Measurements from ENCODE around the gene SLC30A9.

The SLC30A9 gene

GRCh38 chr4:41998019-41998418, 7.7 kb downstream of the SLC30A9 start:
- DNase-seq (ENCODE audit: low read depth), result no peak
- no peak for TF ChIP-seq CTCF (IDR thresholded peaks at IDR 0.05; ENCODE audit: control insufficient read depth, extremely low read depth, insufficient read depth)
- H3K4me3 ChIP-seq (ENCODE audit: low read depth, low read length), result no peak overlapping the region

- no peak for DNase-seq (ENCODE audit: low read depth)
- H3K4me3 ChIP-seq (ENCODE audit: low read depth, low read length), result no peak overlapping the region
- TF ChIP-seq CTCF (IDR thresholded peaks at IDR 0.05; ENCODE audit: control insufficient read depth, extremely low read depth, insufficient read depth), result no peak
Measured at GRCh38 chr4:41999321-41999720, 9.0 kb downstream of the SLC30A9 start.

GRCh38 chr4:42008011-42008786, 17.9 kb downstream of the SLC30A9 start:
- no peak overlapping the region for H3K4me3 ChIP-seq (ENCODE audit: low read depth, low read length)
- no peak for TF ChIP-seq CTCF (IDR thresholded peaks at IDR 0.05; ENCODE audit: control insufficient read depth, extremely low read depth, insufficient read depth)
- no peak for DNase-seq (ENCODE audit: low read depth)

- DNase-seq (ENCODE audit: low read depth), result no peak
- no peak overlapping the region for H3K4me3 ChIP-seq (ENCODE audit: low read depth, low read length)
- TF ChIP-seq CTCF (IDR thresholded peaks at IDR 0.05; ENCODE audit: control insufficient read depth, extremely low read depth, insufficient read depth), result no peak
Measured at GRCh38 chr4:42015438-42015837, 25.1 kb downstream of the SLC30A9 start.

- H3K4me3 ChIP-seq (ENCODE audit: low read depth, low read length), result no peak overlapping the region
- TF ChIP-seq CTCF (IDR thresholded peaks at IDR 0.05; ENCODE audit: control insufficient read depth, extremely low read depth, insufficient read depth), result no peak
- no peak for DNase-seq (ENCODE audit: low read depth)
Measured at GRCh38 chr4:42018451-42018850, 28.1 kb downstream of the SLC30A9 start.

GRCh38 chr4:42048394-42048793, 58.1 kb downstream of the SLC30A9 start:
- peak; percentile 98 for DNase-seq (ENCODE audit: low read depth)
- H3K4me3 ChIP-seq (ENCODE audit: low read depth, low read length), result no peak overlapping the region
- TF ChIP-seq CTCF (IDR thresholded peaks at IDR 0.05; ENCODE audit: control insufficient read depth, extremely low read depth, insufficient read depth), result no peak
